ENCODE measurements around the gene MAP3K3.

The MAP3K3 gene

GRCh38 chr17:63682441-63682840 is 60.2 kb downstream of the MAP3K3 start:
- no peak for DNase-seq (ENCODE audit: low spot score in 2 of 2)
- H3K4me3 ChIP-seq: no peak overlapping the region
- H3K4me1 ChIP-seq: no peaks in the 10 kb centered on the region
- no peaks in the 10 kb centered on the region for H3K27me3 ChIP-seq (ENCODE audit: low read depth)
- peaks cover 17% of the 10 kb centered on the region for H3K36me3 ChIP-seq (replicated peaks)
- in situ Hi-C loops (cut with MboI; ENCODE audit: low sequenced_read_pairs): no loop called here
- no peaks in the 10 kb centered on the region for H3K9me3 ChIP-seq

- no peak for DNase-seq (ENCODE audit: low spot score in 2 of 2)
- no peaks in the 10 kb centered on the region for H3K4me1 ChIP-seq
- no peaks in the 10 kb centered on the region for H3K9me3 ChIP-seq
- in situ Hi-C loops (cut with MboI; ENCODE audit: low sequenced_read_pairs): no loop called here
- no peak overlapping the region for H3K4me3 ChIP-seq
- H3K36me3 ChIP-seq (replicated peaks): peaks cover 17% of the 10 kb centered on the region
- H3K27me3 ChIP-seq (ENCODE audit: low read depth): no peaks in the 10 kb centered on the region
Measured at GRCh38 chr17:63682981-63683380, 60.8 kb downstream of the MAP3K3 start.

- no peak for DNase-seq (ENCODE audit: low spot score in 2 of 2)
- Histone ChIP-seq H3K9me3 (no peaks in the 10 kb centered on the region), H3K27me3 (ENCODE audit: low read depth) (no peaks in the 10 kb centered on the region), H3K36me3 (replicated peaks) (peaks cover 19% of the 10 kb centered on the region), H3K4me1 (no peaks in the 10 kb centered on the region), H3K4me3 (no peak overlapping the region)
- in situ Hi-C loops (cut with MboI; ENCODE audit: low sequenced_read_pairs): no loop called here
Measured at GRCh38 chr17:63685041-63685440, 62.8 kb downstream of the MAP3K3 start.

GRCh38 chr17:63685578-63685977 is 63.4 kb downstream of the MAP3K3 start:
- H3K9me3 ChIP-seq: no peaks in the 10 kb centered on the region
- H3K4me1 ChIP-seq: no peaks in the 10 kb centered on the region
- peaks cover 23% of the 10 kb centered on the region for H3K36me3 ChIP-seq (replicated peaks)
- in situ Hi-C loops (cut with MboI; ENCODE audit: low sequenced_read_pairs): no loop called here
- DNase-seq (ENCODE audit: low spot score in 2 of 2): no peak
- no peak overlapping the region for H3K4me3 ChIP-seq
- no peaks in the 10 kb centered on the region for H3K27me3 ChIP-seq (ENCODE audit: low read depth)

GRCh38 chr17:63686138-63686685 is 64.0 kb downstream of the MAP3K3 start:
- no peak for DNase-seq (ENCODE audit: low spot score in 2 of 2)
- peaks cover 27% of the 10 kb centered on the region for H3K36me3 ChIP-seq (replicated peaks)
- in situ Hi-C loops (cut with MboI; ENCODE audit: low sequenced_read_pairs): no loop called here
- H3K27me3 ChIP-seq (ENCODE audit: low read depth): no peaks in the 10 kb centered on the region
- no peaks in the 10 kb centered on the region for H3K9me3 ChIP-seq
- no peak overlapping the region for H3K4me3 ChIP-seq
- no peaks in the 10 kb centered on the region for H3K4me1 ChIP-seq

GRCh38 chr17:63688396-63689020 is 66.3 kb downstream of the MAP3K3 start:
- H3K27me3 ChIP-seq (ENCODE audit: low read depth): no peaks in the 10 kb centered on the region
- no peak for DNase-seq (ENCODE audit: low spot score in 2 of 2)
- peaks cover 26% of the 10 kb centered on the region for H3K36me3 ChIP-seq (replicated peaks)
- H3K4me3 ChIP-seq: no peak overlapping the region
- in situ Hi-C loops (cut with MboI; ENCODE audit: low sequenced_read_pairs): no loop called here
- no peaks in the 10 kb centered on the region for H3K4me1 ChIP-seq
- no peaks in the 10 kb centered on the region for H3K9me3 ChIP-seq

GRCh38 chr17:63689479-63689878 is 67.3 kb downstream of the MAP3K3 start:
- no peak for DNase-seq (ENCODE audit: low spot score in 2 of 2)
- Histone ChIP-seq H3K4me3 (no peak overlapping the region), H3K36me3 (replicated peaks) (peaks cover 28% of the 10 kb centered on the region), H3K9me3 (no peaks in the 10 kb centered on the region), H3K27me3 (ENCODE audit: low read depth) (no peaks in the 10 kb centered on the region), H3K4me1 (no peaks in the 10 kb centered on the region)
- in situ Hi-C loops (cut with MboI; ENCODE audit: low sequenced_read_pairs): no loop called here

- no peaks in the 10 kb centered on the region for H3K27me3 ChIP-seq (ENCODE audit: low read depth)
- peaks cover 34% of the 10 kb centered on the region for H3K36me3 ChIP-seq (replicated peaks)
Measured at GRCh38 chr17:63692195-63692816, 70.1 kb downstream of the MAP3K3 start.

GRCh38 chr17:63693411-63694113 is 71.3 kb downstream of the MAP3K3 start:
- Histone ChIP-seq H3K4me1 (no peaks in the 10 kb centered on the region), H3K4me3 (no peak overlapping the region), H3K9me3 (no peaks in the 10 kb centered on the region), H3K36me3 (replicated peaks) (peaks cover 33% of the 10 kb centered on the region), H3K27me3 (ENCODE audit: low read depth) (no peaks in the 10 kb centered on the region)
- no peak for DNase-seq (ENCODE audit: low spot score in 2 of 2)
- in situ Hi-C loops (cut with MboI; ENCODE audit: low sequenced_read_pairs): no loop called here

More at GRCh38 chr17:63692195-63692816, 70.1 kb downstream of the MAP3K3 start:
- H3K4me3 ChIP-seq: no peak overlapping the region
- in situ Hi-C loops (cut with MboI; ENCODE audit: low sequenced_read_pairs): no loop called here
- DNase-seq (ENCODE audit: low spot score in 2 of 2): no peak
- no peaks in the 10 kb centered on the region for H3K4me1 ChIP-seq
- no peaks in the 10 kb centered on the region for H3K9me3 ChIP-seq

- Histone ChIP-seq H3K9me3 (no peaks in the 10 kb centered on the region), H3K36me3 (replicated peaks) (peaks cover 31% of the 10 kb centered on the region), H3K4me1 (no peaks in the 10 kb centered on the region), H3K27me3 (ENCODE audit: low read depth) (no peaks in the 10 kb centered on the region), H3K4me3 (no peak overlapping the region)
- in situ Hi-C loops (cut with MboI; ENCODE audit: low sequenced_read_pairs): no loop called here
- no peak for DNase-seq (ENCODE audit: low spot score in 2 of 2)
Measured at GRCh38 chr17:63694229-63694949, 72.2 kb downstream of the MAP3K3 start.

GRCh38 chr17:63694950-63695773 is 72.9 kb downstream of the MAP3K3 start:
- no peaks in the 10 kb centered on the region for H3K4me1 ChIP-seq
- in situ Hi-C loops (cut with MboI; ENCODE audit: low sequenced_read_pairs): no loop called here
- H3K27me3 ChIP-seq (ENCODE audit: low read depth): no peaks in the 10 kb centered on the region
- H3K36me3 ChIP-seq (replicated peaks): peaks cover 31% of the 10 kb centered on the region
- no peak for DNase-seq (ENCODE audit: low spot score in 2 of 2)
- no peak overlapping the region for H3K4me3 ChIP-seq
- H3K9me3 ChIP-seq: no peaks in the 10 kb centered on the region

GRCh38 chr17:63695889-63696288 is 73.7 kb downstream of the MAP3K3 start:
- no peak for DNase-seq (ENCODE audit: low spot score in 2 of 2)
- no peaks in the 10 kb centered on the region for H3K27me3 ChIP-seq (ENCODE audit: low read depth)
- H3K9me3 ChIP-seq: no peaks in the 10 kb centered on the region
- no peaks in the 10 kb centered on the region for H3K4me1 ChIP-seq
- in situ Hi-C loops (cut with MboI; ENCODE audit: low sequenced_read_pairs): no loop called here
- peaks cover 26% of the 10 kb centered on the region for H3K36me3 ChIP-seq (replicated peaks)
- H3K4me3 ChIP-seq: no peak overlapping the region

- Histone ChIP-seq H3K4me1 (no peaks in the 10 kb centered on the region), H3K36me3 (replicated peaks) (peaks cover 21% of the 10 kb centered on the region), H3K27me3 (ENCODE audit: low read depth) (no peaks in the 10 kb centered on the region), H3K4me3 (no peak overlapping the region), H3K9me3 (no peaks in the 10 kb centered on the region)
- peak; percentile 23 to 48 for DNase-seq (ENCODE audit: low spot score in 2 of 2)
- in situ Hi-C loops (cut with MboI; ENCODE audit: low sequenced_read_pairs): no loop called here
Measured at GRCh38 chr17:63696381-63696961, 74.3 kb downstream of the MAP3K3 start.
